ENCODE data around the gene ARFGAP3. TPM values are rescaled to one million over a fixed set of nuclear protein-coding genes. Genes with fewer than 3 reads are reported as not detected.
"Not testable (repeated sequence)": the region's sequence is repeated elsewhere in the genome, so short reads cannot be mapped to it uniquely, and the experiment has no call there.

ARFGAP3 gene
- polyA plus RNA-seq, 4 donors: 44.3 to 55.1 (median 49.7) TPM

DNA sequence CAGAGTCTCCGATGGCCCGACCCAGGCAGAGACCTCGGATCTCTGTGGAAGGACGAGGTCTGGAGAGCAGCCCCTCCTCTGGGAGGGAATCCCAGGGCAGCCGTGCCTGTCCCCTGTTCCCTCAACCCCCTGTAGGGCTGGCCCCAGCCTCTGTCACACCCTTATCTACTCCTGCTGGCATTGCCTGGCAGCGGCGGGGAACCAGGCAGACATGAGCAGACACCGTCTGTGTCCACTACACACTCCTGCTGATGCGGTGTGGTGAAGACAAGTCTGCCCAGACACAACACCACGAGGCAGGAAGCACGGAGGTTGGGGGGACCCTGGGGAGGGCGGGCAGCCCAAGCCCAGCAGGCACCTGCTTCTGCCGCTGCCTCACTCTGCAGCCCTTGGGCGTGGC lies 83.9 kb downstream of the ARFGAP3 start:
- DNase-seq (ENCODE audit: low read depth in 4 of 4, low spot score in 2 of 4): no peak

DNA sequence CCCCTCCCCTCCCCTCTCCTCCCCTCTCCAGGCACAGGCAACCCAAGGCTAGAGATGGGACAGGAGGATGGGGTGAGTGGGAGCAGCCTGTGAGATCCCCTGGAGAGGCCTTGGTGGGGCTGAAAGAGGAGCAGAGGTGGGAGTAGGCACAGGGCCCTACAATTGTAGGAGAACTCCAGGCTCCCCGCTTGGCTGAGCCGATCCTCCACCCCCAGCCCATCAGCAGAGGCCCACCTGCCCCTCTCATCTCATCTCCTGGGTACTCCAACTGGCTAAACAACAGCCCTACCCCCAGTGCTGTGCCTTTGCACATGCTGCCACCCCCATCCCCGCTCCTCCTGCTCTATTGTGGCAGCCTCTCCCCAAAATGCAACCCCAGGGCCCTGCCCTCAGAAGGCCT lies 84.4 kb downstream of the ARFGAP3 start:
- DNase-seq (ENCODE audit: low read depth in 4 of 4, low spot score in 2 of 4): no peak

DNA sequence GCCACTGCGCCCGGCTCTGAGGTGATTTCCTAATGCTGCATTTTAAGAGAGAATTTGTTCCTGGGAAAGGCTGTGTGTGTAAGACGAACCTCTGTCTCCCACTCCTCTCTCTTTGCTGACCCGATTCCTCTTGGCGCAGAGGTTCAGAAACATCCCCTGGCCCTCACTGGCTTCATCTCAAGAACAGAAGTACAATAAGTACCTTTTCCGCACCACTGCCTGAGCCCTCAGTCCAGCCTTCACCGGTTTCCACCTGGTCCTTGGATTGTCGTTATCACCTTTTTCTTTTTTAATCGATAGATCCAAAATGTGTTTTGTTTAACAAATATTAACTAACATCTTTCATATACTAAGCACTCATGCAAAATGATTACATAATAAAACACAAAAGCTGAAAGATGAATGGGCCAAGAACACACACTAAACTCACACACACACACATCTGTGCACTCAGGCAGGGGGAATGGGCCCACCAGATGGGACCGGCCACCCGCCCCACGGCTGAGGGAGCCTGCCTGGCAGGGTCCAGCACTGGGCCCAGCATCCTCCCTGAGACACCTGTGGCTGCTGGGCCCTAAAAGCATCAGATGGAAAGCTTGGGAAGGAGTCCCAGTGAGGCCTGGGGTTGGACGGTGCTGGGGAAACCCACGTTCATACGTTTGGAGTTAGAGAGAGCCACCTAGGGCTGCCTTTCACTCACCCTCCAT lies 86.0 kb downstream of the ARFGAP3 start:
- DNase-seq (ENCODE audit: low read depth in 4 of 4, low spot score in 2 of 4): no peak

- DNase-seq (ENCODE audit: low read depth in 4 of 4, low spot score in 2 of 4): no peak
Observed at GRCh38 chr22:42770448-42770726, 86.7 kb downstream of the ARFGAP3 start.

GRCh38 chr22:42769574-42770447 lies 87.3 kb downstream of the ARFGAP3 start:
- peak in 1 of 4 donors; percentile 16 for DNase-seq (ENCODE audit: low read depth in 4 of 4, low spot score in 2 of 4)

- no peak for DNase-seq (ENCODE audit: low read depth in 4 of 4, low spot score in 2 of 4)
Observed at GRCh38 chr22:42769238-42769573, 87.9 kb downstream of the ARFGAP3 start.

DNA sequence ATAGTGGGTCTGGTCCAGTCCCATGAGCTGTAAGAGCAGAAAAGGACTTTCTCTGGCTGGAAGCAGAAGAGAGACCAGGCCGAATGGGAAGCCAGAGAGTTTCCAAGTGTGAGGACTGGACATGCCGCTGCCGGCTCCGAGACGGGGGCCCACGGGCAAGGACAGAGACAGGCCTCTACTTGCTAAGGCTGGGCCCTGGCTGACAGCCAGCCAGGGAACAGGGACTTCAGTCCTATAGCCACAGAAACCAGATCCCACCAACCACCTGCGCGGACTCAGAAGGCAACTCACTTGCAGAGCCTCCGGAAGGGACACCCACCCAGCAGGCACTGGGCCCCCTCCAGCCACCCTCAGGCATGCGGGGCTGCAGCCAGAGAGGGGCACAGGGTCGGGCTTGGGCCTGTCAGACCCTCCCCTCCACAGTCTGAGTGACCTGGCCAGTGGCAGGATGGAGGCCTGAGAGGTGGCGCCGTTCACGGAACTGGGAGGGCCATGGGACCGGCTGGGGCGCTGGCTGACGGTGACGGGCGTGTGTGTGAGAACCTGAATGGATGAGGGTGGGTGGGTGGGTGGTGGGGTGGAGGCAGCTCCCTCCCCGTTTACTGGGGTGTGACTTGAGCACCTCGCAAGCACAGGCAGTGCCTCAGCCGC lies 88.6 kb downstream of the ARFGAP3 start:
- no peak for DNase-seq (ENCODE audit: low read depth in 4 of 4, low spot score in 2 of 4)

DNA sequence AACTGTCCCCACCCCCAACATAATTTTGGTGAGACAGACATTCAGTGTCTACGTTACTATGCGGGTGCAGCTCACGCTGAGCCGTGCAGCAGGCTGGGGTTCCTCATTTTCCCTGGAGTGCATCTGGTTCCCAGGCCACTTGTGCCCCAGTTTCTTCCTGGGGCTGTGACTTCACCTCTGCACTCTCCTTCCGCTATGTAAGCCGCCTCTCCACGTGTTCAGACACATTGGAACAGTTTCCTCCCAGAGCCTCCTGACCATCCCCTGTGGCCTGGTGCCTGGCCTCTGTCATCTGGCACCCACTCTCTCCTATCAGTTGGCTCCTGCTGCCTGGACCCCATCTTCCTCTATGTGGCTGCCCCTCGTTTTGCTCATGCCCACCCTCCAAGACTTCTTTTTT lies 90.2 kb downstream of the ARFGAP3 start:
- no peak for DNase-seq (ENCODE audit: low read depth in 4 of 4, low spot score in 2 of 4)

- no peak for DNase-seq (ENCODE audit: low read depth in 4 of 4, low spot score in 2 of 4)
Observed at GRCh38 chr22:42764895-42765363, 92.1 kb downstream of the ARFGAP3 start.

- no peak for DNase-seq (ENCODE audit: low read depth in 4 of 4, low spot score in 2 of 4)
Observed at GRCh38 chr22:42763965-42764480, 93.0 kb downstream of the ARFGAP3 start.

DNA sequence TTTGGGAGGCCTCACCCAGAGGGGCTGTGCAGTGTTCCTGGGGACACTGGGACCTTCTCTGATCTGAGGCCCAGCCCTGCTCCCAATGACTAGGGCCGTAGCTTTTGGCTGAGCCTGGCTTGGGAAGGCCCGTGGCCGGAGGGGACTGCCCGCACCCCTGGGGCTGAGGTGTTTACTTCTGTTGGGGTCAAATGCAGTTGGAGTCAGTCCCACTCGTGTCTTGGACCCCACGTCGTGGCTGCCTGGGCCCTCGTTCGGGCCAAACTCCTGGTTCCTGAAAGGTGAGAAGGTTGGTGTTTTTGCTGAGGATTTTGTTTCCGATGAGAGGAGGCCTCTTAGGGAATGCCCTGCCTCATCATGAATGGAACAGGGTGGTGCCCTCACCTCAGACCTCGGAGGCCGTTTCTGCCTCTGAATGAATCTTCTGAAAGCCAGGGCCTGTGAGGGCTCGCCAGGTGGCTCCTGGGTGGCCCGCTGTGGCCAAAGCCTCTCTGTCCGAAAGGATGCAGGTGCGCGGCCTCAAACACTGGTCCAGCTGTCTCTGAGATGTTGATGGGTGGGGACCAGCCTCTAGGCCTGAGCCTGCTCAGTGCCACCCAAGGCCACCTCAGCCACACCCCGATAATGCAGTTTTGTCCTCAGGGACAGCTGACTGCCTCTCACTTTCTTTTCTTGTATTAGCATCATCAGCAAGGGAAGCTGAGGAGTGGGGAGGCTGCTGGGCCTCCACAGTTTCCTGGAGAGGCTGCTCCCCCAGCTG lies 96.1 kb downstream of the ARFGAP3 start:
- no peak for DNase-seq (ENCODE audit: low read depth in 4 of 4, low spot score in 2 of 4)

- DNase-seq (ENCODE audit: low read depth in 4 of 4, low spot score in 2 of 4): no peak
Observed at GRCh38 chr22:42758931-42759629, 98.0 kb downstream of the ARFGAP3 start.

GRCh38 chr22:42755553-42755952 lies 101.5 kb downstream of the ARFGAP3 start:
- not testable (repeated sequence) for DNase-seq (ENCODE audit: low read depth in 4 of 4, low spot score in 2 of 4)

- DNase-seq (ENCODE audit: low read depth in 4 of 4, low spot score in 2 of 4): not testable (repeated sequence)
Observed at GRCh38 chr22:42755121-42755520, 102.0 kb downstream of the ARFGAP3 start.

DNA sequence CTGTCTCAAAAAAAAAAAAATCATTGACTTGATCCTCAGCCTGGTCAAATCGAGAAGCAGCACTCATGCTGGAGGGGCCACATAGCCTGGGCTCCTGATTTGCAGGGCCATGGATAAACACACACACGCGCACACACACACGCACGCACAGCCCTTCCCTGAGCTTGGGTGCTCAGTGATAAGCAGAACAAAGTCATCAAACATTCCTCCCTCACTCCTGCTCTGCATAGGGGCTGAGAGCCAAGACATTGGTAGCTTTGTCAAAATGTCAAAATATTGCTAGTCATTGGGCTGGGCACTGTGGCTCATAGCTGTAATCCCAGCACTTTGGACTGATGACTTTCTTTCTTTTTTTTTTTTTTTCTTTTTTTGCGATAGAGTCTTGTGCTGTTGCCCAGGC lies 102.4 kb downstream of the ARFGAP3 start:
- DNase-seq (ENCODE audit: low read depth in 4 of 4, low spot score in 2 of 4): no peak

DNA sequence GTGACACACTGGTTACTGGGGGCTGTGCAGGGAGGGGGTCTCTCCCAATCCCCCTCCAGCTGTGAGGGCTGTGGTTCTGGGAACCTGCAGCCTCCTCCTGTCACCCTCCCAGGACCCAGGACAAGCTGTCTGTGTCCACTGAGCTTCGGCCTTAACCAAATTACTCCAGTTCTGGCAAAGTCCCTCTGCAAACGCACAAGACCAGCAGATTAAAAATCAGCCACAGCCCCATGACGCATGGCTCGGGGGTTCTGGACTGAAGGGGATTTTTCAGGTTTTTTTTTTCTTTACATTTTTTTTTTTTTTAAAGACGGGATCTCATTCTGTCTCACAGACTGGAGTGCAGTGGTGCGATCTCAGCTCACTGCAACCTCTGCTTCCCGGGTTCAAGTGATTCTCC lies 104.2 kb downstream of the ARFGAP3 start:
- no peak for DNase-seq (ENCODE audit: low read depth in 4 of 4, low spot score in 2 of 4)

- no peak for DNase-seq (ENCODE audit: low read depth in 4 of 4, low spot score in 2 of 4)
Observed at GRCh38 chr22:42752230-42752746, 104.8 kb downstream of the ARFGAP3 start.

- DNase-seq (ENCODE audit: low read depth in 4 of 4, low spot score in 2 of 4): not testable (repeated sequence)
Observed at GRCh38 chr22:42750421-42750820, 106.7 kb downstream of the ARFGAP3 start.

DNA sequence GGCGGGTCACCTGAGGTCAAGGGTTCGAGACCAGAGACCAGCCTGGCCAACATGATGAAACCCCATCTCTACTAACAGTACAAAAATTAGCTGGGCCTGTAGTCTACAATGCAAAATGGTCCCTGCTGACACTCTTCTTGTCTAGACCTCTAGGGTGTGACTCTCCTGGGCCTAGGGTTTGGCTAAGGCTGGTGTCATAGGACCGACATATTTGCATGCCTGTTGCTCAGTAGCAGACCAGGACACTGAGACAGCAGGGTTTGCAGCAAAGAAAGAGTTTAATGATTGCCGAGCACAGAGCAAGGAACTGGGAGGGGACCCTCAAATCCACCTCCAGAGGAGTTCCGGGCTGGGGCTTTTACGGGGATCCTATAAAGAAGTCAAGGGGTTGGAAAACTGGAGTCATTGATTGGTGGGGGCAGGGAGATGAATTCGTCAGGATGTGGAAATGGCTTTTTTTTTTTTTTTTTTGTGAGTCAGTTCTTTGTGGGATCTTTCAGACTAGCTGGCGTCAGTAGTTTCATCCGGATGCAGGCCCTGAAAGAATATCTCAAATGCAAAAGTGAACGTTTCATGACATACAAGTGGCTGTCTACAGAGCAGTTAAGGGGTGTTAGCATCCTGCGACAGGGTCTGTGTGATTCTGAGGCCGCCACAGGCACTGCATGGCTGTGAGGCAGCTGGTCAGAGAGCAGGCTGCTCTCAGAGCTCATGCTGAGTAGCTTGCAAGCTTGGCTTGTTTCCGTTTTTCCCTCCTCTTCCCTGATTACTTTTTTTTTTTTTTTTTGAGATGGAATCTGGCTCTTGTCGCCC lies 109.2 kb downstream of the ARFGAP3 start:
- DNase-seq (ENCODE audit: low read depth in 4 of 4, low spot score in 2 of 4): no peak

Data from left renal cortex interstitium (tissue), 4 donors.